ENCODE measurements around the gene C19orf38. TPM values are rescaled to one million over a fixed set of nuclear protein-coding genes. Genes with fewer than 3 reads are reported as not detected.

Gene C19orf38
- total RNA-seq, 2 donors from 2014 or later: 1.1 to 1.2 TPM

DNA sequence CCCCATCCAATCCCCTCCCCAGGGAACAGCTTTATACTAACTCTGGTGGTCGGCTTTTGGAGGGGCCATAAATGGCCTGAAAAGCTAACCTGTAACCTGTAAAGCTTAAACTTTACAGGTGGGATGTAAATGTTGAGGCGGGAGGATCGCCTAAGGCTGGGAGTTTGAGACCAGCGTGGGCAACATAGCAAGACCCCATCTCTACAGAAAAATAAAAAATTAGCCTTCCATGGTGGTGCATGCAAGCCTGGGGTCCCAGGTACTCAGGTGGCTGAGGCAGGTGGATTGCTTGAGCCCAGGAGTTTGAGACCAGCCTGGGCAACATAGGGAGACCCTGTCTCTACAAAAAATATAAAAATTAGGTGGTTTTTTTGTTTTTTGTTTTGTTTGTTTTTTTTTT lies 41.7 kb downstream of the C19orf38 start:
- intact Hi-C loops (cut with DNase I): no loop called here
- no peak for DNase-seq
- no peak for ATAC-seq

DNA sequence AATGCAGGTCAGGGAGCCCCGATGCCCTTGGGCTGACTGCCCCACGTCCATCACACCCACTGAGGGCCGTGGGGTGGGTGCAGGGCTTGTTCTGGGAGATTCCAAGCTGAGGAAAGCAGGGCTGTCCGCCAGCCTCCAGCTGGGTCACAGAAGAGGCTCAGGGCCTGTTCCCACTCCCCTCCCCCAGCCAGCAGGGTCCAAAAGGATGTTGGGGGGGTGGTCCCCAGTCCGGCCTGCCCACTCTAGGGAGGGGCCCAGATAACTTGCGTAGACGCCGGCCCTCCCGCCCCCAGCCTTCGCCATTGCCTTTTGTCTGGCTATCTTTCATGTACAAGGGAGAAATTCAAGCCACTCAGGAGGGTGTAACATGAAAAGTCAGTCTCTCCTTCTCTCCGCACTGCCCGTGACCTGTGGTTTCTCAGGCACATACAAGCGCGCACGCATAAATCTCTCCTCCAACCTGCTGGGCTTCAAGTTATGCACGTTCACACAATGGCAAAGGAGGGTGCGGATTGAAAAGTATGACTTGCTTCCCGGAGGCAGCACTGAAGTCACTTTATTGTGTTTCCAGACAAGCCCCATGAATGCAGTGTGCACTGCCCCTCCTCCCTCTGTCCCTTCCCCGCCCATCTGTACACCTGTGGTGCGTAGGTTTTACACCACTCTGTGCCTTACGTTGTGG lies 43.3 kb downstream of the C19orf38 start:
- ATAC-seq (peak; percentile 25 to 38), DNase-seq (no peak)
- intact Hi-C loops (cut with DNase I): no loop called here

DNA sequence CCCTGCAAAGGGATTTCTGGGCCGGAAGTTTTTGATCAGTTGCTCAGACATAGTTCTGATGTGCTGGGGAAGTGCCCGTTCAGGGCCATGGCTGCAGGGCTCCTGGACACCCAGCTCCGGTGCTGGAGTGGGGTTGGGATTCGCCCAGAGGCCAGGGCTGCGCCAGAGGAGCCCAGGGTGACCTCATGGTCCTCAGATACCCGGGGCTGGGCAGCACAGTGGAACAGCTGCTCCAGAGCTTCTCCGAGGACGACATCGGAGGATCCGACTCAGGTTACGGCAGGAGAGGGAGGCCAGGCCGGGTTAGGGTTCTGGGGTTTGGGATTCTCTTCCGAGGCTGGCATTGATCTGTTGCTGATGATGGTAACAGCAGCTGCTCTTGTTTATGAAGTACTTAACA lies 44.0 kb downstream of the C19orf38 start:
- intact Hi-C loops (cut with DNase I): no loop called here
- ATAC-seq: no peak
- no peak for DNase-seq

DNA sequence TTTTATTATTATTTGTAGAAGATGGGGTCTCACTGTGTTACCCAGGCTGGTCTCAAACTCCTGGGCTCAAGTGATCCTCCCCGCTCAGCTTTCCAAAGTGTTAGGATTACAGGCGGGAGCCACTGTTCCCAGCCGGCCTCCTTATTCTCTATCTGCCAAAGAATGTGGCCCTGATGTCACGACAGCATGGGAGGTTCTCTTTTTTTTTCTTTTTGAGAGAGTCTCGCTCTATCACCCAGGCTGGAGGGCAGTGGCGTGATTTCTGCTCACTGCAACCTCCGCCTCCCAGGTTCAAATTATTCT lies 46.6 kb downstream of the C19orf38 start:
- no peak for DNase-seq
- ATAC-seq: no peak
- intact Hi-C loops (cut with DNase I): no loop called here

DNA sequence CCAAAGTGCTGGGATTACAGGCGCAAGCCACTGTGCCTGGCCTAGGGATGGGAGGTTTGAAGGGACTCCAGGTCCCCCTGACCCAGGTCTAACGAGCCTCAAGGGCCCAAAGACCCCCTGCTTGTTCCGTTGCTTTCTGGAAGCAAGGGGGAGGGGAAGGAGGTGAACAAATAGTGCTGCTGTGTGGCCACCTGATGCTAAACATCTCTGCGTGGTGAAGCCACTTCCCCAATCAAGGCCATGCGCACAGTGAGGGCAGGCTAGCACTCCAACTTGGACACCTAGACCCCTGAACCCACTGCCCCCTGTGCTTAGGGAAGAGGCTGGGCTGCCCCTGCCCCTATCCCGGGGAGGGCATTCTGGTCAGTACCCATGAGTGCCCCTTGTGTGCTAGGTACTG lies 47.1 kb downstream of the C19orf38 start:
- no peak for DNase-seq
- no peak for ATAC-seq
- intact Hi-C loops (cut with DNase I): no loop called here

DNA sequence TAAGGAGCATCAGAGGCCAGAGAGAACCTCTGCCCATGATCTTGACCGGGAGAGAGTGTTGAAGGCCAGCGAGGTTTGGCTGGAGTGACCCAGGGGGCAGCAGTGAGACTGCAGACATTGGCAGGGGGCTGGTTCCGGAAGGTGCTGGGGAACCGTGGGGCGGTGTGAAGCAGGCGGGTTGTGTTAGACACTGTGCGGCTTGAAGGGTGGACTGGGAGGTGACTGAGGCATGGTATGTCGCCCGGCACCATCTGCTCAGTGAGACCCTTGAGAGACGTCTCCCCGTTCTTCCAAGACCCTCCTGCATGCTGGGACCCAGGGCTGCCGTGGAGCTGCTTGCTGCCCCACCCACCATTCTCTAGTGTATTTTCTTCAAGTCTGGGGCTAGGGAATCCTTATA lies 47.7 kb downstream of the C19orf38 start:
- DNase-seq (no peak), ATAC-seq (no peak)
- intact Hi-C loops (cut with DNase I): no loop called here

DNA sequence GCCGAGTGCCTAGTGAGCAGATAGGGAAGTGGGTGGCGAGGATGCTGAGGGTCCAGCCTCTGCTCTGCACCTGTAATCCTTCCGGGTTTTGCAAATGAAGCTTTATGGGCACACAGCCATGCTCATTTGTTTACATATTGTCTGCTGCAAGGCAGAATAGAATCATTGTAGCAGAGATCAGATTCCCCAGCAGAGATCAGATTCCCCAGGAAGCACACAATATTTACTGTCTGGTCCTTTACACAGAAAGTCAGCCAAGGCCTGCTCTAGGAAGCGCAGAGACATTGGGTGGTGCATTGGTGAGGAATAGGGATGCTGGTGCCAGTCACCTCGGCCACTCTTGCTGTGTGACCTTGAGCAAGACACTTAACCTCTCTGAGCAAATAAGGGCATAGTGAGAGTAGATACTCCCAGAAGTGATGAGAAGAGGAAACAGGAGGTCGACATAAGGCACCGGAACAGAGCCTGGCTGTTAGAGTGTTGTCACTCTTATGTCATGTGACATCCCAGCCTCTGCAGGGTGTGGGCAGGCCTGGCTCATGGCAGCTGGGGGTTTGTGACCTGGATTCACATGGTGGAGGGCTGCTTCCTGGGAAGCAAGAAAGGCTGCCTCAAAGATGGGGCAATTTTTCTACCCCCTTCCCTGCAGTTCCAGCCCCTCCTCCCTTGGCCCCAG lies 48.8 kb downstream of the C19orf38 start:
- no peak for DNase-seq
- no peak for ATAC-seq
- intact Hi-C loops (cut with DNase I): no loop called here

DNA sequence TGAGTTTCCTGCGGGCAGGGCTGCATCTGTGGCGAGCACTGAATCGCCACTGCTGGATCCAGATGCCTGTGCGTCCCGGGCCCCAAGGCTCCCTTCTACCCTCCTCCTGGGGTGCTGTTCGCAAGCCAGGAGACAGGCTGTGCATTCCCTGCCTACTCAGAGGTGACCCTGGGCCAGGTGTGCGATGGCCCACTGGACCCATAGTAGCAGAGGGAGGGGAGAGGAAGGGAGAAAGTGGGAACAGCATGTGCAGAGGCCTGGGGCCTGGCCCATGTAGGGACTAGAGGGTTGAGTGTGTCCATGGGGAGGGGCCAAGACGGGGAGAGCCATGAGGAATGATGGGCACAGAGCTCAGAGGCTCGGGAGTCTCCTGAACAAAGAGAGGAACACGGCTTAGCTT lies 50.4 kb downstream of the C19orf38 start:
- peak in 1 of 2 donors; percentile 13 for ATAC-seq
- no peak for DNase-seq
- intact Hi-C loops (cut with DNase I): no loop called here

DNA sequence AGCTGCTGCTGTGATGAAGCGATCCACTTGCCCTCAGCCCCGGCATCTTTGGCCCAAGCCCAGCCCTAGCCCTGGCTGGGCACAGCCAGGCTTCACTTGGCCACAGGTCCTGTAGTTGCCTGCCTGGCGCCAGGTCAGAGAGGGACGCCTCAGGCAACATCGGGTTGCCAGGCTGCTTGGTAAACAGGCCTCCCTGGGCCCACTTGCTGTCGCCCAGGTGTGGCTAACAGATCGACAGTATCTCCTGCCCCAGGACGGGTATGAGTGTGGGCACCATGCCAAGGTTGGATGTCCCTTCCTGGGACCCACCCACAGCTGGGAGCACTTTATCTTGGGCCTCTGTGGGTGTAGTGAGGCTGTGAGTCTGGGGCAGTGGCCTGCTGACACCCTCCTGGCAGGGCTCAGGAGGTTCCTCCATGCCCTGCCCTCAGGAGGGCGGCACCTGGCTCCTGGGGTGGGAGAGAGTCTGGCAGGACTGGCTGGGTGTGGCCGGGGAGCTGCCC lies 51.0 kb downstream of the C19orf38 start:
- DNase-seq (no peak), ATAC-seq (peak; percentile 50 to 62)
- intact Hi-C loops (cut with DNase I): no loop called here

DNA sequence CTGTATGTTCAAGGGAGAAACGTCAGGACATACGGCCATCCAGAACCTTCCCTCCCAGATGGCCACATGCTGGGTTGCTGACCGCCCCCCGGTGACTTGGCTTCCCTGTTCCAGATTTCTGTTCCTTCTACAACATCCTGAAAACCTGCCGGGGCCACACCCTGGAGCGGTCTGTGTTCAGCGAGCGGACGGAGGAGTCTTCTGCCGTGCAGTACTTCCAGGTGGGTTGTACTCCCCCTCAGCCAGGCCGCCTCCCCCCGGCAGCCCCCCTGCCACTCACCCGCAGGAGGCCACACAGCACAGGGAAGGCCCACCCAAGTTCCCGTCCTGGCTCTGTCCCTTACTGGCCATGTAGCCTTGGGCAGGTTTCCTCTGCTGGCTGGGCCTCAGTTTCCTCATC lies 59.7 kb downstream of the C19orf38 start:
- ATAC-seq: peak in 1 of 2 donors; percentile 14
- DNase-seq: no peak
- intact Hi-C loops (cut with DNase I): no loop called here

DNA sequence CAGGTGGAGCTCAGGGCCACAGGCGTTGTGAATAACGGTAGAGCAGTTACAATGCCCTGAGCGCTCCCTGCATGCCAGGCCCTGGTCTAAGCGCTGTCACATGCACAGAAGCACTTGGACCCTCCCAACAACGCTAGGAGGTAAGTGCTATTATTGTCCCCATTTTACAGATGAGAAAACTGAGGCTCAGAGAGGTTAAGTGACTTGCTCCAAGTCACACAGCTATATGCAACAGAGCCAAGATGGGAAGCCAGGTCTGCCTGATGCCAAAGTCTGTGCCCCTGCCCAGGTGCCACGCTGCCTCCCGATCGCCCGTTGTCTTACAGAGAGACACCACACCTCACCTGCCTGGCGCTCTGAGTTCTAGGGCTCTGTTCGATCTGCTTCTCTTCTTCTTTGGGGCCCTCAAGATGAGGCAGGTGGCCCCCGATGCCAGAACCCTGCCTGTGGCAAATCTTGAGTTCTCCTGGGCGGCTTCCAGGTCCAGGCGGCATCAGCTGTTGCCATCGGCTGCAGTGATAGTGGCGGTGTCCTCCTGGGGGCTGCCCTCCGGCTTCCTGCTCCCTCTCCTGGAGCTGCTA lies 60.3 kb downstream of the C19orf38 start:
- DNase-seq (no peak), ATAC-seq (no peak)
- intact Hi-C loops (cut with DNase I): no loop called here

DNA sequence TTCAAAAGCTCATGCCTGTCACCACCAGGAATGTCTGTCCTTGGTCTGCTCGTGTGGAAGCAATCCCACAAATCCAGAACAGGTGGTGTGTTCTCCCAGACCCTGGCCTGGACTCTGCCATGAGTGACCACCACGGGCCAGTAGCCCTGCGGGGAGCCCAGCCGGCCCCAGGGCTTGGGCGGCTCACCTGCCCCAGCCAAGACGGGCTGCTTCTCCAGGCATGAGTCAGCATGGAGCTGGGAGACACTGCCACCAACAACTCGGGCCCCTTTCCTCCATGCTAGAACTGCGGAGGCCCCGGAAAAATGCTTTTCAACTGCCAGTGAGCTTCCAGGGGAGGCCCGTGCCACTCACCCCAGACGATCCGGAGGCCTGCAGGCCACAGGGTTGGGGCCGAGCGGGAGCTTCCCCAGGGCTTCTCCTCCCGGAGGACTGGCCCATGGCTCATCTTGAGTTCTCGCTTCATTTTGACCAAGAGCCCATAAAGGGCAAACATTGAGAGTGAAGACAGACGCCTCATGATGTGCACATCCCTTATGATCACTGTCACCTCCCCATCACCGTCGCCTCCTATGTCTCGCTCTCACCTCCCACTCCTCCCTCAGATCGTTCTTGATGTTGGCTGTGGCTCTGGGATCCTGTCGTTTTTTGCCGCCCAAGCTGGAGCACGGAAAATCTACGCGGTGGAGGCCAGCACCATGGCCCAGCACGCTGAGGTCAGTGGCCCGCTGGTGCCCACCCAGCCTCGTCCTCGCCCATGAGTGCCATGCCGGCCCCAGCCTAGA lies 63.6 kb downstream of the C19orf38 start:
- DNase-seq (no peak), ATAC-seq (no peak)
- intact Hi-C loops (cut with DNase I): no loop called here

DNA sequence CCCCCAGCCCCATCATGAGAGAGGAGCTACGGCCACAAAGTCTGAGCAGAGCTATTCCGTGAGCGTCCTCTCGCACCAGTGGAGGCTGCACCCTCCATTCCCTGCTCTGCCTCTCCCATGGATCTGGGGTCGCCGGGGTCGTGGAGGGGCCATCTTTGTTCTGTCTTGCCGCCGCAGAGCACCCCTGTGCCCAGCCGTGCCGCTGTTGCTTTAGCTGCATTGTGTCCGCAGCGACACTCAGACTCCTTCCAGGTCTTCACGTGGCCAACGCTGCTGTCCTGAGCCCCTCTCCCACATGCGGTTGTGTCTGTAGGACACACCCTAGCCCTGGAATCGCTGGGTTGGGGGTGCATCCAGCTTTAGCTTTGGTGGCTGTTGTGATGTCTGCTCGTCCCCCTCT lies 64.4 kb downstream of the C19orf38 start:
- DNase-seq (no peak), ATAC-seq (no peak)
- intact Hi-C loops (cut with DNase I): no loop called here

DNA sequence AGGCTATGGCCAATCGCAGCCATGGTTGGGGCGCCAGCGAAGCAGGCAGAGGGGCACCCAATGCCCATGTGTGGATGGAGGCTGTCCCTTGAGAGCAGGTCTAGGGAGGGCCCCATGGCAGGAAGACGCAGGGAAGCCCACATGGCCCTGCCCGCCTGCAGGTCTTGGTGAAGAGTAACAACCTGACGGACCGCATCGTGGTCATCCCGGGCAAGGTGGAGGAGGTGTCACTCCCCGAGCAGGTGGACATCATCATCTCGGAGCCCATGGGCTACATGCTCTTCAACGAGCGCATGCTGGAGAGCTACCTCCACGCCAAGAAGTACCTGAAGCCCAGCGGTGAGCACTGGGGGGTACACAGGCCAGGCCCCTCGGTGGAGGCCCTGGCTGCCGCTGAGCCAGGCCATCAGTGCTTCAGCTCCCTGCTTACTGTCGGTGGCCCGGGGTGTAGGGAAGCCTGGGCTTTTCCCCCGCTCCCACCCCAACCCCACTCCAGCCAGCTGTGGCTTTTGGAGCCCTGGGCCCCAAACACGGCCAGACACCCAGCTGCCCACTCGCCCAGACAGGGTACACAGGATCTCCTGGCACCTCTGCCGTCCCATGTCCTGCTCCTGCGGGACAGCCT lies 65.6 kb downstream of the C19orf38 start:
- intact Hi-C loops (cut with DNase I): no loop called here
- ATAC-seq (no peak), DNase-seq (no peak)

DNA sequence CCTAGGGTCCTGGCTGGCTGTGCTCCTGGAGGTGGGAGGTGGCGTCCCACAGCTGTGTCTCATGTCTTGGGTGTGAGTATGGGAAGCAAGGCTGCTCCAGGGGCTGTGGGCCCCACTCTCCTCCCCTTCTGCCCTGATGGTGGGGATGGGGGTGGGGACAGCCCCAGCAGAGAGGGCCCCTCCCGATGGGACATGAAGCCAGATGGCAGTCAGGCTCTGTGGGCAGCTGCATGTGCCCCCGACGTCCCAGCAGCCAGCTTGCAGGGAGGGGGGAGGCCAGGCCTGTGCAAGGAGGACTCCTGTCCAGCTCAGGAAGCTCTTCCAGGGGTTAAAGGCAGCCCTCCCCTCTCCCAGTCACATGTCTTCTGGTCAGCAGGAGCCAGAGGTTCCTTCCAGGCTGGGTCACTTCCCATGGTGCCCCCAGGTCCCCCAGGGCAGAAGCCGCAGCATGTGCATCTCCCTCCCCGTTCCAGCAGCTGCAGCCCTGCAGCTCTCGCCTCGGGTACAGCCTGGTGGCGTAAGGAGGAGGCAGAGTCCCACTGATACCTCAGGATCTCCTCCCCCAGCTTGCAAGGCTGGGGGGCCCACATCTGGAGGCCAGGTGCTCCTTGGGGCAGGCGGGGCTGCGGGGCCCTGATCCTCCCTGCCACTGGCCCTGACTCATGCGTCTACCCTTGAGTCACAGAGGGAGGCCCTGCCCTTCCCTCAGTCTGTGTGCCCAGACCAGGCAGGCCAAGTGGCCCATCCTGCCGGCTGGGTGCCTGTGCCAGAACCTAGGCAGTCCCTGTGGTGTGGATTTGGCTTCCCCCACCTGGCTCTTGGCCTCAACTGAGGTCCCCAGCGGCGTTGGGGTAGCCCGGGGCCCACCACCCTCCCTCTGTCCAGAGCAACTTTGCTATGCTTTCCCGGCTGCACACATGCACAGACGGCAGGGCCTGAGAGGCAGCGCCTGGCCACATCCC lies 67.2 kb downstream of the C19orf38 start:
- no peak for DNase-seq
- intact Hi-C loops (cut with DNase I): loop anchor here in 1 of 2 donors (5.0 kb wide), 1 partner anchor 33 kb away; no protein-coding TSS in a partner anchor
- no peak for ATAC-seq

DNA sequence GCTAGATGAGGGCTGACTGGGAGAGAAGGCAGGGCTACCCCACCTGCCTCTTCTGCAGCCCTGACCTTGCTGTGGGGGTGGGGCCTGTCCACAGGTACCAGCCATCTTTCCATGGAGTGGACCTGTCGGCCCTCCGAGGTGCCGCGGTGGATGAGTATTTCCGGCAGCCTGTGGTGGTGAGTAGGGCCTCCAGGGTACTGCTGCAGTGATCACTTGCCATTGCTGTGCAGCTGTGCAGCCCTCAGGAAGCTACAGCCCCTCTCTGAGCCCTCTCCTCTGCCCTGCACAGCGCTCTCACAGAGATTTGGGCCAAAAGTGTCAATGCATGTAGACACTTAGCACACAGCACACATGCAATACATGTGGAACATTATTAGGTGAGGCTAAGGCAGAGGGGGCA lies 68.4 kb downstream of the C19orf38 start:
- ATAC-seq (no peak), DNase-seq (no peak)
- intact Hi-C loops (cut with DNase I): loop anchor here in 1 of 2 donors (5.0 kb wide), 1 partner anchor 34 kb away; no protein-coding TSS in a partner anchor

DNA sequence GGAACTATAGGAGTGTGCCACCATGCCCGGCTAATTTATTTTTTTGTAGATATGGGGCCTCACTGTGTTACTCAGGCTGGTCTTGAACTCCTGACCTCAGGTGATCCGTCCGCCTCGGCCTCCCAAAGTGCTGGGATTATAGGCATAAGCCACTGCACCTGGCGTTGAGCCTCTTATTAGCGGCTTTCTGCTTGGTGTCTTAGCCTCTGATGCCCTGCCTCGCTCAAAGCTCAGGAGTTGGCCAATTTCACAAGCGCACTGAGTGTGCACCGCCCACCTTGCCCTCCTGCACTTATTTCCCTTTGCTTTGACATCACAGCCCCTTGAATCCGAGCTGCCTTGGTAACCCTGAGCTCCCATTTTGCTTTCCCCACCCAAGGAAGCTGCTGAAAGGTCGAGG lies 70.1 kb downstream of the C19orf38 start:
- intact Hi-C loops (cut with DNase I): loop anchor here in 1 of 2 donors (5.0 kb wide), 1 partner anchor 36 kb away; no protein-coding TSS in a partner anchor
- ATAC-seq: no peak
- DNase-seq: no peak

All from left cardiac atrium (tissue), 4 donors.